ENCODE data around the gene SEMA3C.

Gene SEMA3C

DNA sequence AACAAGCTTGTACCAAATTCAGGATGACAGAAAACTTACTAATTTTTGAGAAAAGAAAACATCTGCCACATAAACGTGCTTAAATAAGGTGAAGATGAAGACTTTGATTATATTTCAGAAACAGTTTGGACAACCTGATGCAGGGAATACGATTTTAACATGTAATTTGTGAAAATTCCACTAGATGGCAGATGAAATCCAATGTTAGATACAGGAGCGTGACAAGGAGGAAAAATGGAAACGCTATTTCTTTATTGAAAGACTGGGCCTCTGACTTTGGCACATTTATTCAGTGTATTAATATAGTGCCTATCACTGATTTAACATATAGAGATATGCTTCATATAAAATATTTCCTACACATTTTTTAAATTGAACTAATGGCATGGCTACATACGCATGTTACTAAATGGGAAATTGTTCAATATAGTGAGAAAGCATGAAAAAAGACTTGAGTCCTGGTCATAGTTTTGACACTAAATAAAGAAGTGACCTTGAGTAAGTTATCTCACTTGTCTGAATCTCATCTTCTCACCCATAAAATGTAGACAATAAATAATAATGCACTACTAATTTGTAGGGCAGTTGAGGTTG, 219.7 kb downstream of the SEMA3C start:
- no peak for DNase-seq (ENCODE audit: low read depth in 3 of 3)
